Liver (tissue), 9 donors: ENCODE data around the gene EYA4. TPM values are rescaled to one million over a fixed set of nuclear protein-coding genes. Genes with fewer than 3 reads are reported as not detected.

Source experiments
- DNase-seq: peaks from one replicate; pipeline ENCODE4 v3.0.0-alpha.2; 2017; ENCODE audit warnings: low spot score
- H3K27ac ChIP-seq, 2 donors: one replicate each; pipeline ENCODE4 v1.7.0; 2013; ENCODE audit warnings: inconsistent platforms in 2 of 2, low read length in 2 of 2, control low read depth in 1 of 2, low read depth in 1 of 2, mild to moderate bottlenecking in 1 of 2
- H3K27me3 ChIP-seq, 4 donors: one replicate each; pipeline versions ENCODE4 v1.6.1 to v1.7.0; 2013; ENCODE audit warnings: low read length in 3 of 4, inconsistent platforms in 1 of 4, mild to moderate bottlenecking in 1 of 4, moderate library complexity in 1 of 4; ENCODE audit not compliant: control insufficient read depth in 4 of 4, insufficient read depth in 4 of 4
- H3K36me3 ChIP-seq, 4 donors: one replicate each; pipeline versions ENCODE4 v1.6.1 to v1.7.0; 2013; ENCODE audit warnings: low read length in 3 of 4, mild to moderate bottlenecking in 3 of 4, low read depth in 1 of 4, moderate library complexity in 1 of 4; ENCODE audit not compliant: control insufficient read depth in 4 of 4, insufficient read depth in 3 of 4
- H3K4me1 ChIP-seq, 4 donors: one replicate each; pipeline versions ENCODE4 v1.6.1 to v1.7.0; 2013; ENCODE audit warnings: low read length in 3 of 4, mild to moderate bottlenecking in 3 of 4, moderate library complexity in 1 of 4; ENCODE audit not compliant: control insufficient read depth in 4 of 4, insufficient read depth in 4 of 4
- H3K4me3 ChIP-seq, 3 donors: one replicate each; pipeline versions ENCODE4 v1.6.1 to v1.7.0; 2013; ENCODE audit warnings: low read length in 3 of 3, control low read depth in 1 of 3, low read depth in 1 of 3, mild to moderate bottlenecking in 1 of 3
- H3K9ac ChIP-seq, 2 donors: one replicate each; pipeline ENCODE4 v1.7.0; 2013; ENCODE audit warnings: low read length in 2 of 2, mild to moderate bottlenecking in 2 of 2, moderate library complexity in 2 of 2, control low read depth in 1 of 2, low read depth in 1 of 2
- H3K9me3 ChIP-seq, 4 donors: one replicate each; pipeline versions ENCODE4 v1.6.1 to v1.7.0; 2013; ENCODE audit warnings: low read length in 3 of 4; ENCODE audit not compliant: control insufficient read depth in 4 of 4
- ATF3 ChIP-seq: IDR thresholded peaks from 2 replicates; pipeline ENCODE4 v1.6.1; 2016; ENCODE audit warnings: antibody characterized with exemption
- CTCF ChIP-seq: fragments of 150-350 bp; IDR thresholded peaks from 2 replicates; pipeline ENCODE4 v1.5.1; 2017; ENCODE audit warnings: improper control_type of control experiment, low read depth, low read length; ENCODE audit not compliant: missing input control
- EGR1 ChIP-seq, 2 donors: IDR thresholded peaks; 2 replicates each; pipeline ENCODE4 v1.6.1; 2016 to 2018; ENCODE audit warnings: antibody characterized with exemption in 2 of 2, low read depth in 2 of 2
- FOXA1 ChIP-seq: IDR thresholded peaks from 2 replicates; pipeline ENCODE4 v1.6.1; 2016; ENCODE audit warnings: antibody characterized with exemption
- FOXA2 ChIP-seq: IDR thresholded peaks from 2 replicates; pipeline ENCODE4 v1.6.1; 2016; ENCODE audit warnings: antibody characterized with exemption
- GABPA ChIP-seq, 2 donors: IDR thresholded peaks in 1 of 2; conservative IDR thresholded peaks in 1 of 2; 2 replicates each; pipeline ENCODE4 v1.6.1; 2016; ENCODE audit warnings: antibody characterized with exemption in 2 of 2, mild to moderate bottlenecking in 1 of 2, moderate library complexity in 1 of 2
- HNF4A ChIP-seq, 2 donors: conservative IDR thresholded peaks; 2 replicates each; pipeline ENCODE4 v1.6.1; 2016; ENCODE audit warnings: antibody characterized with exemption in 2 of 2, mild to moderate bottlenecking in 2 of 2
- HNF4G ChIP-seq: IDR thresholded peaks from 2 replicates; pipeline ENCODE4 v1.6.1; 2016; ENCODE audit warnings: antibody characterized with exemption
- JUND ChIP-seq, 2 donors: IDR thresholded peaks; 2 replicates each; pipeline ENCODE4 v1.6.1; 2016; ENCODE audit warnings: antibody characterized with exemption in 2 of 2
- NR2F2 ChIP-seq: IDR thresholded peaks from 2 replicates; pipeline ENCODE4 v1.6.1; 2016; ENCODE audit warnings: antibody characterized with exemption
- RAD21 ChIP-seq, 2 donors: IDR thresholded peaks; 2 replicates each; pipeline ENCODE4 v1.6.1; 2016; ENCODE audit warnings: antibody characterized with exemption in 2 of 2, mild to moderate bottlenecking in 2 of 2
- REST ChIP-seq: IDR thresholded peaks from 2 replicates; pipeline ENCODE4 v1.6.1; 2016; ENCODE audit warnings: antibody characterized with exemption, mild to moderate bottlenecking
- RXRA ChIP-seq, 2 donors: IDR thresholded peaks; 2 replicates each; pipeline ENCODE4 v1.6.1; 2017 to 2018; ENCODE audit warnings: antibody characterized with exemption in 2 of 2, mild to moderate bottlenecking in 1 of 2
- SP1 ChIP-seq: IDR thresholded peaks from 2 replicates; pipeline ENCODE4 v1.6.1; 2018; ENCODE audit warnings: antibody characterized with exemption, mild to moderate bottlenecking
- TAF1 ChIP-seq: conservative IDR thresholded peaks from 2 replicates; pipeline ENCODE4 v1.6.1; 2016; ENCODE audit warnings: antibody characterized with exemption, mild to moderate bottlenecking
- YY1 ChIP-seq: IDR thresholded peaks from 2 replicates; pipeline ENCODE4 v1.6.1; 2016; ENCODE audit warnings: antibody characterized with exemption, mild to moderate bottlenecking
- ZBTB33 ChIP-seq: IDR thresholded peaks from 2 replicates; pipeline ENCODE4 v1.6.1; 2016; ENCODE audit warnings: antibody characterized with exemption
- WGBS: extraction: QIAGEN DNeasy Blood & Tissue Kit; methylation state at CpG from one replicate; pipeline ENCODE4 v1.1.7; 2013; 5-methylcytosine and 5-hydroxymethylcytosine counted together
- polyA plus RNA-seq, 2 donors: library from polyadenylated mRNA; stranded (reverse) in 1 of 2; unstranded in 1 of 2; fragments of 200-250 nt in 1 of 2; fragments of >200 nt in 1 of 2; fragmentation: Nextera tagmentation in 1 of 2; extraction: Ambion mirVana in 1 of 2; gene quantifications; one replicate each; pipeline versions ENCODE4 v1.2.1 to v1.2.3, GENCODE V29; 2013 to 2015
- total RNA-seq, 2 donors: library from RNA; depleted of rRNA; stranded (reverse); fragments of >200 nt; gene quantifications; one replicate each; pipeline ENCODE4 v1.2.3, GENCODE V29; 2014
- donor health status: healthy.
- donor health status: healthy.
- donor health status: healthy.
- donor health status: healthy.
- donor health status: healthy.

The EYA4 gene
- total and polyA plus RNA-seq, 4 donors = 0.05 to 0.50 TPM; not detected in 2

GRCh38 chr6:133428295-133428694 is 187.1 kb downstream of the EYA4 start:
- TF ChIP-seq RXRA (IDR thresholded peaks at IDR 0.05) (no peak), EGR1 (IDR thresholded peaks at IDR 0.05; ENCODE audit: low read depth in 2 of 2) (no peak), SP1 (no peak), ATF3 (no peak), ZBTB33 (no peak), FOXA2 (no peak), HNF4A (conservative IDR thresholded peaks at IDR 0.05) (no peak), HNF4G (no peak), FOXA1 (no peak), NR2F2 (no peak), YY1 (no peak), JUND (IDR thresholded peaks at IDR 0.05) (no peak), REST (no peak), TAF1 (no peak), RAD21 (IDR thresholded peaks at IDR 0.05) (no peak), GABPA (IDR thresholded peaks at IDR 0.05 in 1 of 2, conservative IDR thresholded peaks at IDR 0.05 in 1 of 2) (no peak)
- peaks cover 2 to 27% (median 9%) of the 10 kb centered on the region in 4 donors for H3K4me1 ChIP-seq

GRCh38 chr6:133430530-133430929 is 189.4 kb downstream of the EYA4 start:
- no peak overlapping the region for H3K27ac ChIP-seq
- H3K36me3 ChIP-seq = no peaks in the 10 kb centered on the region
- no peaks in the 10 kb centered on the region for H3K9me3 ChIP-seq
- H3K4me3 ChIP-seq = no peak overlapping the region
- DNase-seq = no peak
- peaks cover 0 to 32% (median 11%) of the 10 kb centered on the region in 4 donors for H3K4me1 ChIP-seq
- no peak for TF ChIP-seq HNF4G
- TF ChIP-seq RXRA (IDR thresholded peaks at IDR 0.05) = no peak
- TF ChIP-seq JUND (IDR thresholded peaks at IDR 0.05) = no peak
- no peak for TF ChIP-seq EGR1 (IDR thresholded peaks at IDR 0.05; ENCODE audit: low read depth in 2 of 2)
- TF ChIP-seq YY1 = no peak
- TF ChIP-seq SP1 = no peak
- TF ChIP-seq CTCF = no peak
- no peak for TF ChIP-seq REST
- no peak for TF ChIP-seq FOXA1
- TF ChIP-seq HNF4A (conservative IDR thresholded peaks at IDR 0.05) = no peak
- TF ChIP-seq RAD21 (IDR thresholded peaks at IDR 0.05) = no peak
- TF ChIP-seq GABPA (IDR thresholded peaks at IDR 0.05 in 1 of 2, conservative IDR thresholded peaks at IDR 0.05 in 1 of 2) = no peak
- TF ChIP-seq ATF3 = no peak
- no peak for TF ChIP-seq FOXA2
- H3K9ac ChIP-seq = no peak overlapping the region
- H3K27me3 ChIP-seq = no peaks in the 10 kb centered on the region

More at GRCh38 chr6:133428295-133428694, 187.1 kb downstream of the EYA4 start:
- Histone ChIP-seq H3K36me3 (no peaks in the 10 kb centered on the region), H3K9me3 (no peaks in the 10 kb centered on the region), H3K27me3 (no peaks in the 10 kb centered on the region), H3K9ac (no peak overlapping the region), H3K4me3 (no peak overlapping the region), H3K27ac (no peak overlapping the region)
- DNase-seq = no peak
- 92% methylated on average over 3 of the region's 3 CpGs for WGBS
